ENCODE data around the gene DDX25. TPM values are rescaled to one million over a fixed set of nuclear protein-coding genes. Genes with fewer than 3 reads are reported as not detected.

The DDX25 gene
- total RNA-seq, 1 donor from 2014 or later: not detected

DNA sequence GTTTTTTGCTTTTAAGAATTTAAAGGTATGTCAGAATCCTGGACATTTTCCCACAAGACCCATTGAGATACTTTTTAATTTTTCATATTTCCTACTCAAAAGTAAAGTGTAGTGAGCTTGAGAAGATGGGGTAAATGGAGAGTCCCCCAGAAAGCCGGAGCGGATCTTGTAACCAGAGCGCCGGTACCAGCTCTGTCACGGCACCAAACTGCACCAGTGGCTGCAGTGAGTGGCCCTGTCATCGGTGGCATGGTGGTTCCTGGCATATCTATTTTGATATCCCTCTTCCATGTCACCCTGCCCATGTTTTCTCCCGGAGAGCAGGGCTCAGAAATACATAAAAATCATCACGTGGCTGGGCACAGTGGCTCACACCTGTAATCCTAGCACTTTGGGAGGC lies 19.3 kb downstream of the DDX25 start:
- TF ChIP-seq, protein P1, sequence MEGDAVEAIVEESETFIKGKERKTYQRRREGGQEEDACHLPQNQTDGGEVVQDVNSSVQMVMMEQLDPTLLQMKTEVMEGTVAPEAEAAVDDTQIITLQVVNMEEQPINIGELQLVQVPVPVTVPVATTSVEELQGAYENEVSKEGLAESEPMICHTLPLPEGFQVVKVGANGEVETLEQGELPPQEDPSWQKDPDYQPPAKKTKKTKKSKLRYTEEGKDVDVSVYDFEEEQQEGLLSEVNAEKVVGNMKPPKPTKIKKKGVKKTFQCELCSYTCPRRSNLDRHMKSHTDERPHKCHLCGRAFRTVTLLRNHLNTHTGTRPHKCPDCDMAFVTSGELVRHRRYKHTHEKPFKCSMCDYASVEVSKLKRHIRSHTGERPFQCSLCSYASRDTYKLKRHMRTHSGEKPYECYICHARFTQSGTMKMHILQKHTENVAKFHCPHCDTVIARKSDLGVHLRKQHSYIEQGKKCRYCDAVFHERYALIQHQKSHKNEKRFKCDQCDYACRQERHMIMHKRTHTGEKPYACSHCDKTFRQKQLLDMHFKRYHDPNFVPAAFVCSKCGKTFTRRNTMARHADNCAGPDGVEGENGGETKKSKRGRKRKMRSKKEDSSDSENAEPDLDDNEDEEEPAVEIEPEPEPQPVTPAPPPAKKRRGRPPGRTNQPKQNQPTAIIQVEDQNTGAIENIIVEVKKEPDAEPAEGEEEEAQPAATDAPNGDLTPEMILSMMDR (conservative IDR thresholded peaks at IDR 0.05; ENCODE audit: low read depth, low read length): no peak
- DNase-seq (ENCODE audit: low read depth): no peak
- no peak overlapping the region for H3K4me3 ChIP-seq (ENCODE audit: low read depth, low read length)

DNA sequence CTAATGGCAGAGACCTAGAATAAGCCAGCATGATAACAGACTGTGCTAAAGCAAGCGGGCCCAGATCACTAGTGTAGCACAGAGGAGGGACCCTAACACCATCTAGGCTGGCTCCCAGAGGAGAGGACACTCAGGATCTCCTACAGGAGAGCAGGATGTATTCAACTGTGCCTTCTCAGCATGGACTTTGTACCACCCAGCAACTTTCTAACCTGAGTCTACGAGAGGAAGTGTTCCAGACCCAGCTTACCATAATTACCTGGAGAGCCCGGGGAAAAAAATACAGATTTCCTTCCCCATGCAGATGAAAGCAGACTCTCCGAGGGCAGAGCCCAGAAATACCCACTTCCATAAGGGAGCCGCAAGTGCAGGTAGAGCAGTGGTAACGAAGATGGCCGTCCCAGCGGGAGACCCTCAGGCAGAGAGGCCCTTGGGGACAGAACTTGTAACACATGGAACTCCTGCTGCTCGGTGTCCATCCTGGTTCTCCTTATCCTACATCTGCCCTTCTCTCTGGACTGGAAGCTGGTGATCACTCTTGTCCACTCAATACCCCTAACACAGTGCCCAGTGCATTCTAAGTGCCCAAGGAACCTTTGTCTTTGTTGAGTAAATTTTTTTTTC lies 20.2 kb downstream of the DDX25 start:
- DNase-seq (ENCODE audit: low read depth): no peak
- TF ChIP-seq, protein P1 (conservative IDR thresholded peaks at IDR 0.05; ENCODE audit: low read depth, low read length): no peak
- no peak overlapping the region for H3K4me3 ChIP-seq (ENCODE audit: low read depth, low read length)

GRCh38 chr11:125925247-125925740 lies 21.0 kb downstream of the DDX25 start:
- DNase-seq (ENCODE audit: low read depth): no peak
- TF ChIP-seq, protein P1 (conservative IDR thresholded peaks at IDR 0.05; ENCODE audit: low read depth, low read length): no peak
- H3K4me3 ChIP-seq (ENCODE audit: low read depth, low read length): no peak overlapping the region

- no peak for DNase-seq (ENCODE audit: low read depth)
- H3K4me3 ChIP-seq (ENCODE audit: low read depth, low read length): no peak overlapping the region
- TF ChIP-seq, protein P1 (conservative IDR thresholded peaks at IDR 0.05; ENCODE audit: low read depth, low read length): no peak
Measured at GRCh38 chr11:125925804-125926203, 21.5 kb downstream of the DDX25 start.

GRCh38 chr11:125926682-125927081 lies 22.4 kb downstream of the DDX25 start:
- TF ChIP-seq, protein P1 (conservative IDR thresholded peaks at IDR 0.05; ENCODE audit: low read depth, low read length): no peak
- no peak overlapping the region for H3K4me3 ChIP-seq (ENCODE audit: low read depth, low read length)
- DNase-seq (ENCODE audit: low read depth): no peak

- no peak for DNase-seq (ENCODE audit: low read depth)
- H3K4me3 ChIP-seq (ENCODE audit: low read depth, low read length): no peak overlapping the region
- TF ChIP-seq, protein P1 (conservative IDR thresholded peaks at IDR 0.05; ENCODE audit: low read depth, low read length): no peak
Measured at GRCh38 chr11:125929445-125930075, 25.3 kb downstream of the DDX25 start.

DNA sequence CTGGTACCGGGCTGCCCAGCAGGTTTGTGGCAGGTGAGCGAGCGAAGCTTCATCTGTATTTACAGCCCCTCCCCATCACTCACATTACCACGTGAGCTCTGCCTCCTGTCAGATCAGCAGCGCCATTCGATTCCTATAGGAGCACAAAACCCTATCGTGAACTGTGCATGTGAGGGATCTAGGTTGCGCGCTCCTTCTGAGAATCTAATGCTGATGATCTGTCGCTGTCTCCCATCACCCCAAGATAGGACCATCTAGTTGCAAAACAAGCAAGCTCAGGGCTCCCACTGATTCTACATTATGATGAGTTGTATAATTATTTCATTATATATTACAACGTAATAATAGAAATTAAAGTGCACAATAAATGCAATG lies 25.8 kb downstream of the DDX25 start:
- H3K4me3 ChIP-seq (ENCODE audit: low read depth, low read length): no peak overlapping the region
- no peak for DNase-seq (ENCODE audit: low read depth)
- TF ChIP-seq, protein P1 (conservative IDR thresholded peaks at IDR 0.05; ENCODE audit: low read depth, low read length): no peak
